IMR-90 (cell line): Measurements from ENCODE around the gene C18orf32. TPM values are rescaled to one million over a fixed set of nuclear protein-coding genes. Genes with fewer than 3 reads are reported as not detected.

Experiments used
- ATAC-seq: fragments of 200-7000 bp; cut with Tn5 transposase; 2 replicates; pipeline ENCODE4 v1.9.1; 2020; ENCODE audit warnings: low read depth, mild to moderate bottlenecking, moderate library complexity
- BruUV-seq: library from RNA; stranded (reverse); fragments of 400-500 nt; replicated peaks from 2 replicates; lab custom pipeline; 2021; lab: Mats Ljungman, UMichigan
- CTCF ChIA-PET: fragments of 300-600 bp; formaldehyde crosslinking; extraction: SDS; loops from one replicate; lab custom pipeline; 2021; ENCODE audit warnings: antibody characterized with exemption; lab: Yijun Ruan, JAX
- POLR2A ChIA-PET: fragments of 300-600 bp; sonication (Branson Sonifier 250); formaldehyde crosslinking; loops from one replicate; lab custom pipeline; 2022; ENCODE audit warnings: antibody characterized with exemption; ENCODE audit not compliant: unreplicated experiment; lab: Charles Lee
- DNase-seq: peaks from one replicate; pipeline ENCODE4 v3.0.0; 2013
- H2AFZ ChIP-seq: replicated peaks from 2 replicates; pipeline ENCODE3; 2013; ENCODE audit warnings: low read length, mild to moderate bottlenecking; ENCODE audit not compliant: poor library complexity
- H2AK5ac ChIP-seq: 2 replicates; pipeline ENCODE4 v1.6.1; 2013; ENCODE audit warnings: low read depth, low read length, inconsistent platforms
- H2AK9ac ChIP-seq: replicated peaks from 2 replicates; pipeline ENCODE3; 2013; ENCODE audit warnings: mild to moderate bottlenecking, low read depth, low read length, moderate library complexity; ENCODE audit not compliant: poor library complexity
- H2BK120ac ChIP-seq: 2 replicates; pipeline ENCODE4 v1.6.1; 2013; ENCODE audit warnings: low read depth, low read length, inconsistent platforms
- H2BK15ac ChIP-seq: 3 replicates; pipeline ENCODE4 v1.6.1; 2013; ENCODE audit warnings: low read depth, low read length, inconsistent platforms
- H2BK20ac ChIP-seq: 2 replicates; pipeline ENCODE4 v1.6.1; 2013; ENCODE audit warnings: low read depth, mild to moderate bottlenecking, inconsistent platforms, low read length, moderate library complexity
- H2BK5ac ChIP-seq: 2 replicates; pipeline ENCODE4 v1.6.1; 2013; ENCODE audit warnings: mild to moderate bottlenecking, low read depth, low read length, inconsistent platforms; ENCODE audit not compliant: poor library complexity, severe bottlenecking
- H3K14ac ChIP-seq: replicated peaks from 2 replicates; pipeline ENCODE4 v1.6.1; 2013; ENCODE audit warnings: low read depth, low read length, inconsistent platforms
- H3K18ac ChIP-seq: 2 replicates; pipeline ENCODE4 v1.6.1; 2013; ENCODE audit warnings: low read depth, low read length, control low read depth
- H3K23ac ChIP-seq: 2 replicates; pipeline ENCODE4 v1.6.1; 2013; ENCODE audit warnings: low read depth, low read length, inconsistent platforms
- H3K27ac ChIP-seq: 2 replicates; pipeline ENCODE4 v1.5.1; 2013; ENCODE audit warnings: mild to moderate bottlenecking, control low read depth, low read length; ENCODE audit not compliant: insufficient read depth
- H3K27me3 ChIP-seq: 2 replicates; pipeline ENCODE4 v1.6.1; 2013; ENCODE audit warnings: low read length; ENCODE audit not compliant: control insufficient read depth, insufficient read depth
- H3K36me3 ChIP-seq: 2 replicates; pipeline ENCODE4 v1.6.1; 2013; ENCODE audit warnings: low read length, mixed read lengths; ENCODE audit not compliant: control insufficient read depth, insufficient read depth
- H3K4ac ChIP-seq: 2 replicates; pipeline ENCODE4 v1.6.1; 2013; ENCODE audit warnings: low read depth, low read length, inconsistent platforms
- H3K4me1 ChIP-seq: 2 replicates; pipeline ENCODE4 v1.6.1; 2013; ENCODE audit warnings: low read length, mixed read lengths; ENCODE audit not compliant: control insufficient read depth, insufficient read depth
- H3K4me2 ChIP-seq: 2 replicates; pipeline ENCODE4 v1.6.1; 2013; ENCODE audit warnings: low read depth, mild to moderate bottlenecking, control low read depth, low read length, moderate library complexity
- H3K4me3 ChIP-seq: 2 replicates; pipeline ENCODE4 v1.5.1; 2013; ENCODE audit warnings: low read depth, mild to moderate bottlenecking, control low read depth, low read length, moderate library complexity; ENCODE audit not compliant: insufficient read depth
- H3K56ac ChIP-seq: 2 replicates; pipeline ENCODE4 v1.6.1; 2013; ENCODE audit warnings: low read length, inconsistent platforms; ENCODE audit not compliant: insufficient read depth; ENCODE audit errors: extremely low read depth
- H3K79me1 ChIP-seq, 2 experiments: 2 replicates each; pipeline ENCODE4 v1.6.1; 2013; ENCODE audit warnings: low read length in 2 of 2, inconsistent platforms in 1 of 2, low read depth in 1 of 2
- H3K9ac ChIP-seq: 2 replicates; pipeline ENCODE4 v1.6.1; 2013; ENCODE audit warnings: low read depth, low read length, control low read depth
- H3K9me1 ChIP-seq: 2 replicates; pipeline ENCODE4 v1.6.1; 2013; ENCODE audit warnings: low read length, inconsistent platforms; ENCODE audit not compliant: insufficient read depth
- H3K9me3 ChIP-seq: 2 replicates; pipeline ENCODE4 v1.6.1; 2013; ENCODE audit warnings: low read length; ENCODE audit not compliant: control insufficient read depth, insufficient read depth
- H4K20me1 ChIP-seq: 2 replicates; pipeline ENCODE4 v1.6.1; 2013; ENCODE audit warnings: low read length, inconsistent platforms; ENCODE audit not compliant: insufficient read depth
- H4K5ac ChIP-seq: 2 replicates; pipeline ENCODE4 v1.6.1; 2013; ENCODE audit warnings: mild to moderate bottlenecking, low read depth, low read length, control low read depth
- H4K8ac ChIP-seq, 2 experiments: 2 replicates each; pipeline ENCODE4 v1.6.1; 2013; ENCODE audit warnings: low read depth in 2 of 2, low read length in 2 of 2, control low read depth in 1 of 2, inconsistent platforms in 1 of 2
- H4K91ac ChIP-seq: 2 replicates; pipeline ENCODE4 v1.6.1; 2013; ENCODE audit warnings: low read depth, low read length, inconsistent platforms; ENCODE audit not compliant: insufficient read depth
- CEBPB ChIP-seq: IDR thresholded peaks from 2 replicates; pipeline ENCODE4 v1.6.1; 2012; ENCODE audit warnings: low read depth, low read length, improper control_type of control experiment
- CHD1 ChIP-seq: IDR thresholded peaks from 2 replicates; pipeline ENCODE4 v1.6.1; 2012; ENCODE audit warnings: low read depth, low read length, improper control_type of control experiment
- MXI1 ChIP-seq: IDR thresholded peaks from 2 replicates; pipeline ENCODE4 v1.6.1; 2012; ENCODE audit warnings: low read depth, mild to moderate bottlenecking, low read length, moderate library complexity, borderline replicate concordance
- RAD21 ChIP-seq: IDR thresholded peaks from 2 replicates; pipeline ENCODE4 v1.6.1; 2012; ENCODE audit warnings: low read length, improper control_type of control experiment
- RFX5 ChIP-seq: IDR thresholded peaks from 2 replicates; pipeline ENCODE4 v1.8.0; 2012; ENCODE audit warnings: low read depth, mild to moderate bottlenecking, low read length, moderate library complexity
- SMC3 ChIP-seq: fragments of 150-350 bp; IDR thresholded peaks from 2 replicates; pipeline ENCODE4 v1.6.1; 2016; ENCODE audit warnings: low read depth, mild to moderate bottlenecking, antibody characterized with exemption, low read length, moderate library complexity
- WGBS, 2 experiments: methylation state at CpG; one replicate each; pipeline versions ENCODE4 v1.1.5 to v1.1.7; 2013; ENCODE audit warnings: missing lambda C conversion rate in 2 of 2; ENCODE audit not compliant: insufficient read length in 1 of 2; ENCODE audit errors: extremely low coverage in 2 of 2; 5-methylcytosine and 5-hydroxymethylcytosine counted together
- dilution Hi-C: fragments of 300-500 bp; cut with HindIII; formaldehyde crosslinking; loops from one replicate; pipeline ENCODE4 v1.14.3; 2018; ENCODE audit warnings: low sequenced_read_pairs; ENCODE audit not compliant: unreplicated experiment
- in situ Hi-C: fragments of 300-500 bp; cut with MboI; formaldehyde crosslinking; loops from 3 replicates; pipeline ENCODE4 v1.14.3; 2019; ENCODE audit warnings: low sequenced_read_pairs, inconsistent platforms, mixed read lengths
- intact Hi-C: fragments of 100-400 bp; cut with micrococcal nuclease; formaldehyde crosslinking; loops from 2 replicates; pipeline ENCODE4 v1.10.0; 2022
- polyA plus RNA-seq, 3 experiments: library from polyadenylated mRNA; depleted of rRNA; stranded (reverse); fragments of >200 nt; gene quantifications; 2 replicates each; pipeline ENCODE4 v1.2.3, GENCODE V29; 2012; ENCODE audit warnings: low replicate concordance in 1 of 3
- total RNA-seq: library from RNA; depleted of rRNA; stranded (reverse); fragments of >200 nt; gene quantifications from 2 replicates; pipeline ENCODE4 v1.2.3, GENCODE V29; 2012
- TF ChIP-seq, protein P1 (sequence below): fragments of 150-350 bp; IDR thresholded peaks from 2 replicates; pipeline ENCODE4 v1.6.1; 2016; ENCODE audit warnings: low read depth, mild to moderate bottlenecking, low read length, moderate library complexity, borderline replicate concordance
- TF ChIP-seq, protein P2 (sequence below): conservative IDR thresholded peaks from 2 replicates; pipeline ENCODE4 v1.5.1; 2012; ENCODE audit warnings: mild to moderate bottlenecking, low read depth, low read length, improper control_type of control experiment

The C18orf32 gene
- total and polyA plus RNA-seq, 2 of the 4 experiments (the other 2 are of a cell fraction) = 3.6 to 21.4 TPM

DNA sequence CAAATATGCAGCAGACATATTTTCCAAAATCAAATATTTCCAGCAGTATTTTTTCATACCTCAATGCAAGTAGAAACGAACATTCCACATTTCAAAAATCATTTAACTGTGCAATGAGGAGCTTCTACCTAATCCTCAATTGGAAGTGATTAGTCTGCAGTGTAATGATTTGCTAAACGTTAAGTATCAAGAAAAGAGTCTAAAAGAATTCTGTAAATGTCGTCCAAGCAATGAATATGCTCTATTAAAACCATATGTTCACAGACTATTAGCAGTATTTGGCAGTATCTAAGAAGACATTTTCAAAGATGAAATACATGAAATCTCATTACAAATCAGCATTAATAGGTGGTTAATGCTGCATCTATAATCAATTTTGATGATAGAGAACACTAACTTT lies 42.5 kb downstream of the C18orf32 start:
- no peaks in the 10 kb centered on the region for H3K4me1 ChIP-seq
- H2AK9ac ChIP-seq = no peak overlapping the region
- no peak overlapping the region for H3K4ac ChIP-seq
- no peaks in the 10 kb centered on the region for H3K27me3 ChIP-seq
- no peak overlapping the region for H2AFZ ChIP-seq
- no peak overlapping the region for H2AK5ac ChIP-seq
- no peak overlapping the region for H4K5ac ChIP-seq
- peaks cover 12% of the 10 kb centered on the region for H3K9me3 ChIP-seq
- H3K9ac ChIP-seq = no peak overlapping the region
- no peak overlapping the region for H4K91ac ChIP-seq
- ATAC-seq (no peak), DNase-seq (no peak)
- no peak overlapping the region for H3K23ac ChIP-seq
- no TSS peak for BruUV-seq
- no peak overlapping the region for H4K8ac ChIP-seq
- no peak overlapping the region for H3K4me3 ChIP-seq
- H3K18ac ChIP-seq = no peak overlapping the region
- H3K27ac ChIP-seq = no peak overlapping the region
- no peaks in the 10 kb centered on the region; the same call in 1 of the 2 replicates for H3K9me1 ChIP-seq
- no peak overlapping the region for H3K14ac ChIP-seq
- dilution Hi-C loops = no loop called here
- H4K20me1 ChIP-seq = peaks cover 14% of the 10 kb centered on the region; the same call in 1 of the 2 replicates
- H2BK5ac ChIP-seq = no peak overlapping the region
- no peak overlapping the region for H2BK20ac ChIP-seq
- H2BK15ac ChIP-seq = no peak overlapping the region
- intact Hi-C loops = loop anchor here (10.0 kb wide), 1 partner anchor 50 kb away; no protein-coding TSS in a partner anchor
- no peak overlapping the region for H3K56ac ChIP-seq
- in situ Hi-C loops = no loop called here
- TF ChIP-seq MXI1 (no peak), SMC3 (no peak), RFX5 (no peak), RAD21 (no peak), CHD1 (no peak), CEBPB (no peak)
- TF ChIP-seq, protein P1, sequence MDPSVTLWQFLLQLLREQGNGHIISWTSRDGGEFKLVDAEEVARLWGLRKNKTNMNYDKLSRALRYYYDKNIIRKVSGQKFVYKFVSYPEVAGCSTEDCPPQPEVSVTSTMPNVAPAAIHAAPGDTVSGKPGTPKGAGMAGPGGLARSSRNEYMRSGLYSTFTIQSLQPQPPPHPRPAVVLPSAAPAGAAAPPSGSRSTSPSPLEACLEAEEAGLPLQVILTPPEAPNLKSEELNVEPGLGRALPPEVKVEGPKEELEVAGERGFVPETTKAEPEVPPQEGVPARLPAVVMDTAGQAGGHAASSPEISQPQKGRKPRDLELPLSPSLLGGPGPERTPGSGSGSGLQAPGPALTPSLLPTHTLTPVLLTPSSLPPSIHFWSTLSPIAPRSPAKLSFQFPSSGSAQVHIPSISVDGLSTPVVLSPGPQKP = no peak
- TF ChIP-seq, protein P2, sequence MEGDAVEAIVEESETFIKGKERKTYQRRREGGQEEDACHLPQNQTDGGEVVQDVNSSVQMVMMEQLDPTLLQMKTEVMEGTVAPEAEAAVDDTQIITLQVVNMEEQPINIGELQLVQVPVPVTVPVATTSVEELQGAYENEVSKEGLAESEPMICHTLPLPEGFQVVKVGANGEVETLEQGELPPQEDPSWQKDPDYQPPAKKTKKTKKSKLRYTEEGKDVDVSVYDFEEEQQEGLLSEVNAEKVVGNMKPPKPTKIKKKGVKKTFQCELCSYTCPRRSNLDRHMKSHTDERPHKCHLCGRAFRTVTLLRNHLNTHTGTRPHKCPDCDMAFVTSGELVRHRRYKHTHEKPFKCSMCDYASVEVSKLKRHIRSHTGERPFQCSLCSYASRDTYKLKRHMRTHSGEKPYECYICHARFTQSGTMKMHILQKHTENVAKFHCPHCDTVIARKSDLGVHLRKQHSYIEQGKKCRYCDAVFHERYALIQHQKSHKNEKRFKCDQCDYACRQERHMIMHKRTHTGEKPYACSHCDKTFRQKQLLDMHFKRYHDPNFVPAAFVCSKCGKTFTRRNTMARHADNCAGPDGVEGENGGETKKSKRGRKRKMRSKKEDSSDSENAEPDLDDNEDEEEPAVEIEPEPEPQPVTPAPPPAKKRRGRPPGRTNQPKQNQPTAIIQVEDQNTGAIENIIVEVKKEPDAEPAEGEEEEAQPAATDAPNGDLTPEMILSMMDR = no peak
- ChIA-PET CTCF (interaction anchor here (0.5 kb wide), 1 partner anchor 416 kb away, joined by 8 read pairs; no protein-coding TSS in a partner anchor), POLR2A (no interaction called here)
- WGBS, 2 experiments = no CpG with 5 or more reads among the region's 3 CpGs
- H3K4me2 ChIP-seq = no peak overlapping the region
- no peak overlapping the region for H2BK120ac ChIP-seq
- no peaks in the 10 kb centered on the region for H3K36me3 ChIP-seq
- H3K79me1 ChIP-seq = peaks cover 24 to 43% of the 10 kb centered on the region in 2 experiments
